ENCODE data around the gene WDR82. TPM values are rescaled to one million over a fixed set of nuclear protein-coding genes. Genes with fewer than 3 reads are reported as not detected.

WDR82 gene
- total and polyA plus RNA-seq, 2 of the 8 experiments (the other 6 are each of a cell fraction or from before 2014, with no cell fraction given), result 33.5 to 82.7 TPM

GRCh38 chr3:52229656-52230055 lies 48.8 kb downstream of the WDR82 start (continued):
- TF ChIP-seq ATF2 (IDR thresholded peaks at IDR 0.05; ENCODE audit: low read length) (no peak), KDM4A (IDR thresholded peaks at IDR 0.05; ENCODE audit: low read depth, low read length, severe bottlenecking) (no peak), BRCA1 (IDR thresholded peaks at IDR 0.05; ENCODE audit: low read depth, low read length) (no peak), RFX5 (IDR thresholded peaks at IDR 0.05; ENCODE audit: borderline replicate concordance, low read depth, low read length) (no peak), CHD1 (IDR thresholded peaks at IDR 0.05; ENCODE audit: low read depth, low read length) (no peak), RXRA (IDR thresholded peaks at IDR 0.05; ENCODE audit: insufficient read depth, low read depth, low read length) (no peak), MAFK (IDR thresholded peaks at IDR 0.05; ENCODE audit: low read depth, low read length) (no peak)
